ENCODE measurements around the gene RBP3.
"Not testable (repeated sequence)": the region's sequence is repeated elsewhere in the genome, so short reads cannot be mapped to it uniquely, and the experiment has no call there.

RBP3 gene

GRCh38 chr10:47371629-47372485, 23.7 kb downstream of the RBP3 start:
- DNase-seq, result no peak

DNA sequence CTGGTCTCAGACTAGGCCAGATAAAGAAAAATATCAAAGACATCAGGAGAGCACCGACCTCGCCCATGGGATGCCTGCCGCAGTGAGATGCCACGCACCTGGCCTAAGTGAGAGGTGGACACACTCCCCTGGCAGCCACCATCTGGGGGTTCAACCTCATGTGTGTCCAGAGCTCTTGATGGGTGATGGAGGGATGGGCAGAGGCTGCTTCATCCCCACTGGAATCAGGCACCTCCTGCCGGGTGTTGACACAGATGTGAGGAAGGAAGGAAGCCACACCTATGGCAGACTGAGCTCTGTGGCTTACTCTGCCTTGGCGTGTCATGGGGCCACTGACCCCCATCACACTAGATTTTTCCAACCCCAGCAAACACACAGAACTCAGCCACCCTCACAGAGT, 24.6 kb downstream of the RBP3 start:
- no peak for DNase-seq

DNA sequence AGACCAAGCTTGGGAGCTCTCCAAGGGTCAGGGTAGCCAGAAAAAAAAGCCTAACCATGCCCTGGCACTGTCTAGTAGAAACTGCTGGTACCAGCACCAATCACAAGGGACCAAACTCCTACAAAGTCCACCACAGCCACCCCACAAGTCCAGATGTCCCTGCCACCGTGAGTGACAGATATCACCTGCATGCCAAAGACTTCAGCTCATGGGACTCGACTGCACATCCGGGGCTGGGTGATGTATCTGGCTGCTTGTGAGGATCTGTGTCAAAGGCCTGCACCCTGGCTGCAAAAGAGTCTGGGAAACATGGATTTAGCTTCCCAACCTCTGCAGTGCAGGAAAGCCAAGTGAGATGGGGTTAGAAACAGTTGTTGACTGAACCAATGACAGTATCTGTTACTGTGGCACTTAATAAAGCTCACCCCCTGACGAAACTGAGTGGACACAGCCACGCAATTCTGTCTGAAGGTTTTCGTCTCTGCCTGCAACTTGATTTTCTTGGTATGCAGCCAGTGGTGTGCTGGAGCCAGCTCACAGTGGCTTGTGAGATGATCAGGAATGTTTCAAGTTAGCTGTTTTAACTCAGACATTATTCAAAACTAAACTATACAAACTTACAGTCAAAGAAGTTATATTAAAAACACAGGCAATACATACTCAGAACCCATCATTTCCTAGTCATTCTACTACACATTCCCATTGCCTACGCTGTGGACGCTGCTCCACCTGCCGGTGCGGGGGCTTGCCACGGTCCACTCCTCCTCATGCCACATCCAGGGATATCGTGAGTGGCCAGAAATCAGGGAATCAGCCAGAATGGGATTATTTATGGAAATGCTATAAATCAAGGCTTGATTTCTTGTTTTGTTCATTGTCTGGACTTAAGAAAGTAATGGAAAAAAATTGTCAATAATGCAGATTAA, 26.7 kb downstream of the RBP3 start:
- DNase-seq, result peak in 1 of 56 donors; percentile 11

- no peak for DNase-seq
Measured at GRCh38 chr10:47376522-47377220, 28.5 kb downstream of the RBP3 start.

GRCh38 chr10:47378183-47378510, 30.0 kb downstream of the RBP3 start:
- no peak for DNase-seq

DNA sequence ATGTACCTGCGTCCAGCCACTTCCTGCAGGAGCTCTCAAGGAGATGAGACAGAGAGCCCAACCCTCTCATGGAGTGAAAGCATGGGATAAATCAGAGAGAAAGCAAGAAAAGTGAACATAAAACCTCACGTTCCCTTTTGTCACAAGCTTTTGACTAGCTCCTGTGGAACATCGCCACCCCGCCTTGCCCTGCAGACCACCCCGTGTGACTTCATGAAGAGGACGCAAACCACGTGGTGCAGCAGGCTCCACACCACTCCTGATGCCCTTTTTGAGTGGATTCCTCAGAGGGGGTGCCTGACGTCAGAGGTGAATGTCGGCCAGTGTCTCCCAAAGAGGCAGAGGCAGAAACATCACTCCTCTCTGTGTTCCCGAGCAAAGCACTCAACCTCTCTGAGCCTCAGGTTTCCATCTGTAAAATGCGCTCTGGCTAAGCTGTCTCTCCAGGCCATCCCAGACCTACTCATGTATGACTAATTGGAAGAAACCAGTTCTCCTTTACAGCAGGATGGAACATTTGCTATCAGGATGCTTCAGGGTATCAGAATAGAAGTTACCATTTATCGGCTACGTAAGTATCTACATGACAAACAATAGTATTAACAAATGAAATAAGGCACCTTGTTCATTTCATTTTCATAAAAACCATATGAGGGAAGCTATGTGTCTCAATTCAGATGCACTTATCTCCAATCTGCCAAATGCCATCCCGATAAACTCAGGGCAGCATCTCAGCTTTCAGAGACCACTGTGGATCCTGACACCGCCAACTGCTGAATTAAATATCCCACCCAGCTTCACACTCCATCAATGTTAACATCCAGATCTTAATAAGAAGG, 30.7 kb downstream of the RBP3 start:
- DNase-seq, result no peak

DNA sequence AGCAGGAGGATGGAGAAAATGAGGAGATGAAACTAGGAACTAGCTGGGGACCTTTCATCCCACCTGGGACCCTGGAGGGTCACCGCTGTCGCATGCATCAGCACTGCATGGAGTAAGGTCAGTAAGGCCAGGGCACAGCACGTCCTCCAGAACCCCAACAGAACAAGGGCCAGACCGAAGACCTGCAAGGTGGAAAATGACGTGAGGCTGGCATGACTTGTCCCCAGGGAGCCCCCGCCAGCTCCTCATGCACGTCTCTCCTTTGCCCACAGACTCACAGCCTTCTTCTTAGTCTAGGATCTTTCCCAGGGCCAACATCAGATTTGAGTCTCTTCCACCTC, 31.3 kb downstream of the RBP3 start:
- no peak for DNase-seq

DNA sequence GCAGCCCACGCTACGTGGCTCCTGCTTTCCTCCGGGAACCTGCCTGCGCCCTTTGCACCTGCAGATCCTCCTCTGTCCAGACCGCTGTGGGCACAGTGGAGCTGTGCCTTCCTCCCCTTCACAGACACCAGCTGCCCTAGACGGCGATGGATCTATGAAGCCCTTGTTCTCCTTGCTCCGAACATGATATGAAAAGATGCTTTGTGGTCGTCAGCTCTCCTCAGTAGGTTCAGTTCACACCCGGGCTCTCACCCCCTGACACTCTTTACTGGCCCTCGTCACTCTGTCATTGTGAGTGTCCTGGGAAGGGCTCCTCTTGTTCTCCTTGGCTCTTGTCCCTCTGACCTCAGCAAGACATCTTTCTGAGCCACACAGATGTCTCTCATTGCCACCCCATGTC, 31.7 kb downstream of the RBP3 start:
- DNase-seq, result peak in 47 of 56 donors; percentile 17 to 86 (median 57)

DNA sequence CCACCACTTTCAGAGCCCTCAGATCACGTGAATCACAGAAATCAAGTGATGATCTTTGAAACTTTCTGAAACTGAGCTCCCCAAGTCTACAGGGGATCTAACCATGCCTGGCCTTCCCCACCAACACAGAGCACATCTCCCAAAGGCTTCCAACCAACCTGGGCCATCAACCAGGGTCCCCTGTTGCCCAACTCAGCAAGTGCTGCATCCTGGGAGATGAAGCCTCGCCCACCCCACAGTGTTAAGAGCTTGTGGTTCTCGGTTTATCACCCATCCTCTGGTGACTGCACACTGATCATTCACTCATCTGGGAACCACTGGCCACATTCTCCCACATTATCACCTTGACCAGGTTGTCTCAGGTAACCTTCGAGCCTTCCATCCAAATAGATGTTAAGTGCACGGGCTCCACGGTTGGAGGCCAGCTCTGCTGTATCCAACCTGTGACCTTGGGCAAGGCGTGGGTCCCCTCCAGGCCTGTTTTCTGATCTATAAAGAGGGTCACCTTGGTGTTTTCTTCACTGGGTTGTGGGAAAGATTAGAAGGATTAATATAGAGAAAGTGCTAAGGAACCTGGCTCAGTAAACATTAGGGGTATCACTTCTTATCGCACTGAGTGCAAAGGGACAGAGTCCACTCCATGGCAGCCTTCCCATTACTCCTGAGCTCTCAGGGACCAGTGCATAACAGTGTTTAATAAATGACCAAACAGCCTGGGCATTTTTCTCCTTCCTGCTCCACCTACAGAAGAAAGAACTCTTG, 32.4 kb downstream of the RBP3 start:
- DNase-seq, result no peak

DNA sequence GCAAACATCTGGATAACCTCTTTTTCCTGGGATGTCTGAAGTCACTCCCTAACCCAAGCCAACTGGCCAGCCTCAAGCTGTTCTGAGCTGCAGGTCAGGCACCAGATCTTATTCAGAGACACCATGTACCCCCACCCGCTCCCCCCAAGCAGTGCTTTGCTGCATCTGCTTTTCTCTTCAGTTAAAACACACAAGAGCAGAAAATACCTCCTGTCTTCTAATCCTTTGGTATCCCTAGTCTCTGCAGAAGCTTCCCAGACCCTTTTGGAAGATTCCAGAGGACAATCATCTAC, 32.9 kb downstream of the RBP3 start:
- no peak for DNase-seq

GRCh38 chr10:47381427-47382379, 33.5 kb downstream of the RBP3 start:
- DNase-seq, result peak in 19 of 56 donors; percentile 18 to 68 (median 41)

DNA sequence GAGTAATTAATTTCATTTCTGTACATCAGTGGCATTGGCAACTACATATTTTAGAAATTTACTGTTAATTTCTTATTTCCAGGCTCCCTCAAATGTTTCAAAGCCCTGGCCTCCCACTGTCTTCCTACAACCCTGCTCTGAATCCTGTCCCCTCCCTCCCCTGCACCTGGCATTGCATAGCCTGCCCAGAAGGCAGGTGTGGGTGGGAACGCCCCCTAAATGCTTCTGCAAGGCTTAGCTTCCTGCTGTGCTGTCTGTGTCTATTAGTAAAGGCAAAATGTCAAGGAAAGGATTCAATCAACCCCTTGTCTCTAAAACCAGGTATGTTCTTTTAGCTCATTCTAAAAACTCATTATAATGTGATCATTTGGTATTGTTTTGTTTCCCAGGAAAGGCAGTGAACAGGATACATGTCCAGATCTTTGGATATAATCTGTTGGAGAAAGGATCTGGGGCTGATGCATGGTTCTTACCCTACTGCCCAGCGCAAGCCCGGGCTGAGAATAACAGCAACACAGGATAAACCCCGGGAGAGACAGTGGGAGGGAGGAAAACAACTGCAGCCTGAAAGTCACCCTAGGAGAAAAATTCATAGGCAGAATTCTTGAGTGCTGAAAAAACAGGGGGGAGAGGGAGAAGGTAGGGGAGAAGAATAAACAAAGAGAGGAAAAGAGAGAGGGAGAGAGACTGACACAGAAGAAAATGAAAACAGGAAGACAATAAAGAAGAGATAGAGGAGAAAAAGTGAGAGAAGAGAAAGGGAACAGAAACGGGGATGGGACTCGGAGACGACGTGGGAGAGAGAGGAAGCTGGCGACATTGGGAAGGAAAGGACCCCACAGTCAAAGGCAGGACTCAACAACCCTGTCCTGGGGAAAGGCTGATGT, 35.3 kb downstream of the RBP3 start:
- no peak for DNase-seq

- peak in 55 of 56 donors; percentile 31 to 92 (median 80) for DNase-seq
Measured at GRCh38 chr10:47384148-47384921, 36.2 kb downstream of the RBP3 start, which contains the start of gene ZNF488. Gene ZNF488, minus strand, starts transcription at chr10:47384293. Its CDS starts 15,464 bp downstream, at chr10:47368829.

GRCh38 chr10:47386104-47386503, 37.9 kb downstream of the RBP3 start:
- not testable (repeated sequence) for DNase-seq

DNA sequence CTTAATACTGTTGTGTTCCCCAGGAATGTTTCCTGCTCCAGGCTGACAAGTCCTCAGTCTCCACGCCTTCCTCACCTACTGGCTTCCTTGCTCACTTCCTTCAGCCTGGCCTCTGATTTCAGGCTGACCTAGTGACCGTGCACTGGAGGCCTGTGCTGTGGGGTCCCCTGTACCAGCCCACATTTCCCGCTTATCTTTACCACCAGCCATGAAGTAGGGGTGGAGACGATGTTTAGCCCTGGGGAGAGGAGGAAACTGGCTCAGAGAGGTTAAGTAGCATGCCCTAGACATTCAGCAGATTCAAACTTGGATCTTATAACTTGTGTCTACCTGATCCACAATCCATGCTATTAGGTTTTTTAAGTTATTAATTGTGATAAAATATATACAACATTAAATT, 40.7 kb downstream of the RBP3 start:
- no peak for DNase-seq

- DNase-seq, result no peak
Measured at GRCh38 chr10:47389619-47390018, 41.5 kb downstream of the RBP3 start.

DNA sequence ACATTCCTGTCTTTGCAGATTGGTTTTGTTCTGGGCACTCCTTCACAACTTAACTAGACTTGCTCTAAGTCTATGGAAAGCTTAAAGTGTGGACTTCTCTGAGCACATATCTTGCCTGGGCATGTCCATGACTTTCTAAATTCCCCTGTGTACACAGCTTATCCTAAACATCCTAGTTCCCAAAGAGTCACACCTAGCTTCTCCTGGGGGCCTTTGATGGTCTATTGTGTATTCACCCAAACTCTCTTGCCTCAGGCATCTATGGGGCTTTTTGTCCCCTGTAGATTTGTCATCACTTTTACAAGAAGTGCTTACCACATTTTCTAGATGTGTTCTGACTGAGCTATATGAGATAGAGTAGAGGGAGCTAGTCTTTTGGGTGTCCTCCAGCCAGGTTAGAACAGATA, 48.2 kb downstream of the RBP3 start:
- no peak for DNase-seq
